HEK293 (cell line): ENCODE data around the gene PALMD.

Experiments
- CTCF ChIA-PET: fragments of 350-600 bp; formaldehyde crosslinking; extraction: SDS; loops from one replicate; lab custom pipeline; 2021; ENCODE audit warnings: antibody characterized with exemption; lab: Yijun Ruan, JAX
- POLR2A ChIA-PET: fragments of 300-600 bp; formaldehyde crosslinking; extraction: SDS; loops from one replicate; lab custom pipeline; 2020; ENCODE audit warnings: antibody characterized with exemption, inconsistent platforms; lab: Yijun Ruan, JAX
- H3K27ac ChIP-seq: fragments of 200-500 bp; sonication (Bioruptor generic); 2 replicates; pipeline ENCODE4 v1.5.1; 2014; ENCODE audit warnings: low read depth, low read length, control low read depth, inconsistent platforms; ENCODE audit errors: extremely low read depth
- H3K36me3 ChIP-seq, 2 experiments: fragments of 200-500 bp in 1 of 2; sonication (Bioruptor generic) in 1 of 2; 1 replicate in 1 of 2; 2 replicates in 1 of 2; pipeline ENCODE4 v1.5.1; 2014 to 2017; ENCODE audit warnings: inconsistent platforms in 2 of 2, low read length in 2 of 2; ENCODE audit not compliant: control insufficient read depth in 2 of 2, insufficient read depth in 1 of 2
- H3K4me1 ChIP-seq: fragments of 200-500 bp; sonication (Bioruptor generic); 2 replicates; pipeline ENCODE4 v1.5.1; 2014; ENCODE audit warnings: mild to moderate bottlenecking, low read length, inconsistent platforms; ENCODE audit not compliant: control insufficient read depth, insufficient read depth
- H3K4me3 ChIP-seq: 2 replicates; pipeline ENCODE4 v1.5.1; 2011; ENCODE audit warnings: low read depth, mild to moderate bottlenecking, control low read depth, low read length, moderate library complexity
- H3K9me3 ChIP-seq: fragments of 200-500 bp; sonication (Bioruptor generic); 2 replicates; pipeline ENCODE4 v1.5.1; 2014; ENCODE audit warnings: low read depth, low read length, inconsistent platforms; ENCODE audit not compliant: control insufficient read depth, insufficient read depth
- BCL11B ChIP-seq: fragments of 450-650 bp; formaldehyde crosslinking; IDR thresholded peaks from 2 replicates; pipeline ENCODE4 v1.5.1; 2016; ENCODE audit warnings: low read depth, missing biosample characterization, missing genetic modification characterization
- GLI4 ChIP-seq: fragments of 450-650 bp; formaldehyde crosslinking; IDR thresholded peaks from 2 replicates; pipeline ENCODE4 v1.5.1; 2016; ENCODE audit warnings: missing biosample characterization, missing genetic modification characterization
- MYNN ChIP-seq: fragments of 450-650 bp; formaldehyde crosslinking; IDR thresholded peaks from 2 replicates; pipeline ENCODE4 v1.5.1; 2016; ENCODE audit warnings: missing biosample characterization, missing genetic modification characterization, borderline replicate concordance
- PRDM1 ChIP-seq: fragments of 450-650 bp; formaldehyde crosslinking; IDR thresholded peaks from 2 replicates; pipeline ENCODE4; 2016; ENCODE audit warnings: missing biosample characterization, missing genetic modification characterization
- REPIN1 ChIP-seq: fragments of 450-650 bp; formaldehyde crosslinking; IDR thresholded peaks from 2 replicates; pipeline ENCODE4 v1.5.1; 2017; ENCODE audit warnings: missing biosample characterization, missing genetic modification characterization, low read depth
- SALL2 ChIP-seq: fragments of 450-650 bp; formaldehyde crosslinking; IDR thresholded peaks from 2 replicates; pipeline ENCODE4 v1.5.0; 2017; ENCODE audit warnings: missing biosample characterization, mild to moderate bottlenecking, missing genetic modification characterization, borderline replicate concordance
- TCF7L2 ChIP-seq: IDR thresholded peaks from 2 replicates; pipeline ENCODE4 v1.6.1; 2011; ENCODE audit warnings: low read depth, mild to moderate bottlenecking, inconsistent platforms, low read length, moderate library complexity, borderline replicate concordance
- ZNF175 ChIP-seq: fragments of 450-650 bp; formaldehyde crosslinking; IDR thresholded peaks from 2 replicates; pipeline ENCODE4 v1.5.1; 2016; ENCODE audit warnings: missing biosample characterization, missing genetic modification characterization
- ZNF184 ChIP-seq: fragments of 450-650 bp; IDR thresholded peaks from 2 replicates; pipeline ENCODE4 v1.5.1; 2018; ENCODE audit warnings: missing biosample characterization, mild to moderate bottlenecking, missing genetic modification characterization
- ZNF24 ChIP-seq: fragments of 450-650 bp; formaldehyde crosslinking; IDR thresholded peaks from 2 replicates; pipeline ENCODE4 v1.5.1; 2016; ENCODE audit warnings: missing biosample characterization, missing genetic modification characterization
- ZNF280D ChIP-seq: fragments of 450-650 bp; formaldehyde crosslinking; IDR thresholded peaks from 2 replicates; pipeline ENCODE4 v1.5.1; 2016; ENCODE audit warnings: missing biosample characterization, missing genetic modification characterization
- ZNF324 ChIP-seq: fragments of 450-650 bp; formaldehyde crosslinking; IDR thresholded peaks from 2 replicates; pipeline ENCODE4 v1.5.1; 2016; ENCODE audit warnings: missing biosample characterization, missing genetic modification characterization
- ZNF354C ChIP-seq: fragments of 450-650 bp; formaldehyde crosslinking; IDR thresholded peaks from 2 replicates; pipeline ENCODE4 v1.5.1; 2016; ENCODE audit warnings: missing biosample characterization, missing genetic modification characterization, low read depth, borderline replicate concordance
- ZNF362 ChIP-seq: fragments of 450-650 bp; formaldehyde crosslinking; IDR thresholded peaks from 2 replicates; pipeline ENCODE4 v1.5.1; 2016; ENCODE audit warnings: missing biosample characterization, missing genetic modification characterization
- ZNF558 ChIP-seq: fragments of 450-650 bp; formaldehyde crosslinking; IDR thresholded peaks from 2 replicates; pipeline ENCODE4 v1.5.1; 2016; ENCODE audit warnings: missing biosample characterization, missing genetic modification characterization
- ZNF654 ChIP-seq: fragments of 450-650 bp; formaldehyde crosslinking; IDR thresholded peaks from 2 replicates; pipeline ENCODE4 v1.5.1; 2016; ENCODE audit warnings: low read depth, missing biosample characterization, missing genetic modification characterization
- ZNF747 ChIP-seq: fragments of 450-650 bp; formaldehyde crosslinking; IDR thresholded peaks from 2 replicates; pipeline ENCODE4 v1.5.1; 2016; ENCODE audit warnings: missing biosample characterization, missing genetic modification characterization
- ZNF843 ChIP-seq: fragments of 450-650 bp; formaldehyde crosslinking; IDR thresholded peaks from 2 replicates; pipeline ENCODE4 v1.5.1; 2016; ENCODE audit warnings: missing biosample characterization, missing genetic modification characterization
- ZSCAN30 ChIP-seq: fragments of 450-650 bp; IDR thresholded peaks from 2 replicates; pipeline ENCODE4 v1.5.1; 2018; ENCODE audit warnings: missing biosample characterization, mild to moderate bottlenecking, missing genetic modification characterization, moderate library complexity
- TF ChIP-seq, protein P1 (sequence below): fragments of 450-650 bp; formaldehyde crosslinking; IDR thresholded peaks from 2 replicates; pipeline ENCODE4 v1.5.1; 2016; ENCODE audit warnings: missing biosample characterization, missing genetic modification characterization, borderline replicate concordance

PALMD gene

GRCh38 chr1:99600782-99601181 is 45.1 kb upstream of the PALMD start:
- Histone ChIP-seq H3K4me1 (no peaks in the 10 kb centered on the region), H3K36me3 (no peaks in the 10 kb centered on the region), H3K9me3 (no peaks in the 10 kb centered on the region), H3K4me3 (no peak overlapping the region), H3K27ac (no peak overlapping the region)
- POLR2A ChIA-PET: no interaction called here
- TF ChIP-seq ZNF280D (tag by site-specific recombination) (no peak), ZNF362 (tag by site-specific recombination) (no peak), TCF7L2 (no peak), MYNN (tag by site-specific recombination) (no peak), REPIN1 (tag by site-specific recombination) (no peak), ZNF184 (tag by site-specific recombination) (no peak), ZNF354C (tag by site-specific recombination) (no peak), BCL11B (tag by site-specific recombination) (no peak), ZNF558 (no peak), SALL2 (tag by site-specific recombination) (no peak), ZNF654 (no peak), ZNF24 (tag by site-specific recombination) (no peak), GLI4 (tag by site-specific recombination) (no peak), ZSCAN30 (no peak), ZNF843 (tag by site-specific recombination) (no peak), ZNF175 (tag by site-specific recombination) (no peak), PRDM1 (no peak), ZNF747 (tag by site-specific recombination) (no peak), ZNF324 (tag by site-specific recombination) (no peak)
- TF ChIP-seq, protein P1, sequence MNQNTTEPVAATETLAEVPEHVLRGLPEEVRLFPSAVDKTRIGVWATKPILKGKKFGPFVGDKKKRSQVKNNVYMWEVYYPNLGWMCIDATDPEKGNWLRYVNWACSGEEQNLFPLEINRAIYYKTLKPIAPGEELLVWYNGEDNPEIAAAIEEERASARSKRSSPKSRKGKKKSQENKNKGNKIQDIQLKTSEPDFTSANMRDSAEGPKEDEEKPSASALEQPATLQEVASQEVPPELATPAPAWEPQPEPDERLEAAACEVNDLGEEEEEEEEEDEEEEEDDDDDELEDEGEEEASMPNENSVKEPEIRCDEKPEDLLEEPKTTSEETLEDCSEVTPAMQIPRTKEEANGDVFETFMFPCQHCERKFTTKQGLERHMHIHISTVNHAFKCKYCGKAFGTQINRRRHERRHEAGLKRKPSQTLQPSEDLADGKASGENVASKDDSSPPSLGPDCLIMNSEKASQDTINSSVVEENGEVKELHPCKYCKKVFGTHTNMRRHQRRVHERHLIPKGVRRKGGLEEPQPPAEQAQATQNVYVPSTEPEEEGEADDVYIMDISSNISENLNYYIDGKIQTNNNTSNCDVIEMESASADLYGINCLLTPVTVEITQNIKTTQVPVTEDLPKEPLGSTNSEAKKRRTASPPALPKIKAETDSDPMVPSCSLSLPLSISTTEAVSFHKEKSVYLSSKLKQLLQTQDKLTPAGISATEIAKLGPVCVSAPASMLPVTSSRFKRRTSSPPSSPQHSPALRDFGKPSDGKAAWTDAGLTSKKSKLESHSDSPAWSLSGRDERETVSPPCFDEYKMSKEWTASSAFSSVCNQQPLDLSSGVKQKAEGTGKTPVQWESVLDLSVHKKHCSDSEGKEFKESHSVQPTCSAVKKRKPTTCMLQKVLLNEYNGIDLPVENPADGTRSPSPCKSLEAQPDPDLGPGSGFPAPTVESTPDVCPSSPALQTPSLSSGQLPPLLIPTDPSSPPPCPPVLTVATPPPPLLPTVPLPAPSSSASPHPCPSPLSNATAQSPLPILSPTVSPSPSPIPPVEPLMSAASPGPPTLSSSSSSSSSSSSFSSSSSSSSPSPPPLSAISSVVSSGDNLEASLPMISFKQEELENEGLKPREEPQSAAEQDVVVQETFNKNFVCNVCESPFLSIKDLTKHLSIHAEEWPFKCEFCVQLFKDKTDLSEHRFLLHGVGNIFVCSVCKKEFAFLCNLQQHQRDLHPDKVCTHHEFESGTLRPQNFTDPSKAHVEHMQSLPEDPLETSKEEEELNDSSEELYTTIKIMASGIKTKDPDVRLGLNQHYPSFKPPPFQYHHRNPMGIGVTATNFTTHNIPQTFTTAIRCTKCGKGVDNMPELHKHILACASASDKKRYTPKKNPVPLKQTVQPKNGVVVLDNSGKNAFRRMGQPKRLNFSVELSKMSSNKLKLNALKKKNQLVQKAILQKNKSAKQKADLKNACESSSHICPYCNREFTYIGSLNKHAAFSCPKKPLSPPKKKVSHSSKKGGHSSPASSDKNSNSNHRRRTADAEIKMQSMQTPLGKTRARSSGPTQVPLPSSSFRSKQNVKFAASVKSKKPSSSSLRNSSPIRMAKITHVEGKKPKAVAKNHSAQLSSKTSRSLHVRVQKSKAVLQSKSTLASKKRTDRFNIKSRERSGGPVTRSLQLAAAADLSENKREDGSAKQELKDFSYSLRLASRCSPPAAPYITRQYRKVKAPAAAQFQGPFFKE: no peak
- CTCF ChIA-PET: no interaction called here
